Nephron progenitor cell (in vitro differentiated cells): ENCODE measurements around the gene NT5C.

Experiments used
- DNase-seq: peaks from one replicate; pipeline ENCODE4 v3.0.0; 2021
- H3K27ac Mint-ChIP-seq: 2 replicates; pipeline ENCODE4 v1.8.0; 2021; ENCODE audit warnings: mild to moderate bottlenecking, moderate library complexity, mixed read lengths
- H3K27me3 Mint-ChIP-seq: 2 replicates; pipeline ENCODE4 v1.8.0; 2021; ENCODE audit warnings: mild to moderate bottlenecking, low read depth, mixed read lengths; ENCODE audit not compliant: poor library complexity
- H3K36me3 Mint-ChIP-seq: 2 replicates; pipeline ENCODE4 v1.8.0; 2021; ENCODE audit warnings: low read depth, mixed read lengths
- H3K4me1 Mint-ChIP-seq: 2 replicates; pipeline ENCODE4 v1.8.0; 2021; ENCODE audit warnings: mixed read lengths
- H3K4me3 Mint-ChIP-seq: 2 replicates; pipeline ENCODE4 v1.8.0; 2021; ENCODE audit warnings: mild to moderate bottlenecking, moderate library complexity, mixed read lengths
- H3K9me3 Mint-ChIP-seq: 2 replicates; pipeline ENCODE4 v1.8.0; 2021; ENCODE audit warnings: mild to moderate bottlenecking, moderate library complexity, mixed read lengths
- CTCF ChIP-seq: fragments of 200-600 bp; sonication (generic); IDR thresholded peaks from 2 replicates; pipeline ENCODE4 v1.5.0; 2021; ENCODE audit warnings: antibody characterized with exemption

The NT5C gene

GRCh38 chr17:75093548-75094158 lies 37.9 kb downstream of the NT5C start:
- Mint-ChIP-seq H3K27ac (peak overlapping the region; percentile 39), H3K9me3 (no peaks in the 10 kb centered on the region), H3K27me3 (no peaks in the 10 kb centered on the region), H3K36me3 (peaks cover 4% of the 10 kb centered on the region), H3K4me1 (peaks cover 58% of the 10 kb centered on the region), H3K4me3 (no peak overlapping the region)
- no peak for TF ChIP-seq CTCF
- DNase-seq, result no peak

- H3K36me3 Mint-ChIP-seq, result no peaks in the 10 kb centered on the region
- peaks cover 57% of the 10 kb centered on the region for H3K4me1 Mint-ChIP-seq
- peak overlapping the region; percentile 41 for H3K4me3 Mint-ChIP-seq
- no peak for DNase-seq
- no peak for TF ChIP-seq CTCF
- H3K9me3 Mint-ChIP-seq, result no peaks in the 10 kb centered on the region
- H3K27me3 Mint-ChIP-seq, result no peaks in the 10 kb centered on the region
- peak overlapping the region; percentile 70 for H3K27ac Mint-ChIP-seq
Measured at GRCh38 chr17:75091855-75092327, 39.7 kb downstream of the NT5C start.

GRCh38 chr17:75090871-75091854 lies 40.4 kb downstream of the NT5C start:
- TF ChIP-seq CTCF, result no peak
- Mint-ChIP-seq H3K27me3 (no peaks in the 10 kb centered on the region), H3K4me3 (peak overlapping the region; percentile 41), H3K36me3 (no peaks in the 10 kb centered on the region), H3K27ac (peak overlapping the region; percentile 70), H3K4me1 (peaks cover 64% of the 10 kb centered on the region), H3K9me3 (no peaks in the 10 kb centered on the region)
- peak; percentile 30 for DNase-seq

- Mint-ChIP-seq H3K4me1 (peaks cover 79% of the 10 kb centered on the region), H3K4me3 (peak overlapping the region; percentile 80), H3K9me3 (no peaks in the 10 kb centered on the region), H3K36me3 (no peaks in the 10 kb centered on the region), H3K27me3 (peaks cover 6% of the 10 kb centered on the region), H3K27ac (peak overlapping the region; percentile 69)
- no peak for TF ChIP-seq CTCF
- DNase-seq, result no peak
Measured at GRCh38 chr17:75088465-75089417, 42.8 kb downstream of the NT5C start.

- TF ChIP-seq CTCF, result no peak
- Mint-ChIP-seq H3K27me3 (peaks cover 7% of the 10 kb centered on the region), H3K9me3 (no peaks in the 10 kb centered on the region), H3K27ac (peak within 1 kb of the TSS; percentile 90), H3K4me1 (peaks cover 75% of the 10 kb centered on the region), H3K4me3 (peak within 1 kb of the TSS; percentile 80), H3K36me3 (no peaks in the 10 kb centered on the region)
- peak; percentile 93 for DNase-seq
Measured at GRCh38 chr17:75087558-75088453, 43.7 kb downstream of the NT5C start, which contains the start of gene SLC16A5. TSS of gene SLC16A5 (plus strand) at chr17:75087954. CDS start at chr17:75093637, 5,683 bp downstream.
